Measurements from ENCODE around the gene ENAH.

ENAH gene

GRCh38 chr1:225601902-225602589 lies 50.9 kb downstream of the ENAH start:
- no peak for DNase-seq

DNA sequence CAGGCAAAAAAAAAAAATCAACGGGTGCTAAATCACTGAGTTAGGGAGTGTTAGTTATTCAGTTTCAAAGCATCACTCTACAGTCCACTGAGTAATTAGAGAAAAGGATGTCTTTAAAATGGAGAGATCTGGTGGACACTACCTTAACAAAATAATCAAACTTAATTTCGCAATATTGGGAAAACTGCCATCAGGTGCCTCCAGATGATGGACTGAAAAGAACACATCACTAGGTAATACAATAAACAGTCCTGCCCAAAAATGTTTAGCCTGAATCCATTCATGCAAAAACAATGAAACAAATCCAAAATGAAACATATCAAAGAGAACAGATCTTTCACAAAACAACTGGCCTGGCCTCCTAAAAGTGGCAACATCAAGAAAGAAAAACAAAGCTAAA lies 54.1 kb downstream of the ENAH start:
- no peak for DNase-seq

- DNase-seq: no peak
Measured at GRCh38 chr1:225597926-225598575, 54.9 kb downstream of the ENAH start.

GRCh38 chr1:225596736-225597135 lies 56.2 kb downstream of the ENAH start:
- DNase-seq: no peak

DNA sequence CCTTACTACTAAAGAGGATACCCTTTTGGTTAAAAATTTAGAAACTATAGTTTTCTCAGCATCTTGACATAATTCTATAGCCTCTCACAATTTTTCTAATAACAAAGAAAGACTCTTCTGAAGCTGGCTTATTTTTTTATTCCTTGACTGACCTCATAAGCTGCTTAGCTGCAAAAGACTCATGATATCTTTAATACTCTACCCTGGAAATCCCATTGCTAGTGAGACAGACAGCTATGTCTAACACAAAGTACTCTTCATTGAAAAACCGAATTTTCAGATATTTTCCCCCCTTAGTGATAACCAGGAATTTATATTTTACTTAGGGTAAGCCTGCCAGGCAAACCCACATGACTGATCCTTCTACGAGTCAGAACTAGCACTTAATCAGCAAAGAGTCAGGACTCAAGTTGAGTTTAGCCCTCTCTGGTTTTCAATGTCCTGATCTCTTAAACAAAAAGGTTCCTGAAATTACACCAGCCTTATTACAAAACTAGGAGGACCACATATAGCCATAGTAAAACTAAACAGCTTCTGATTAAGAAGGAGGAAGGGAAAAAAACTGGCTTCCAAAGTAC lies 56.9 kb downstream of the ENAH start:
- no peak for DNase-seq

DNA sequence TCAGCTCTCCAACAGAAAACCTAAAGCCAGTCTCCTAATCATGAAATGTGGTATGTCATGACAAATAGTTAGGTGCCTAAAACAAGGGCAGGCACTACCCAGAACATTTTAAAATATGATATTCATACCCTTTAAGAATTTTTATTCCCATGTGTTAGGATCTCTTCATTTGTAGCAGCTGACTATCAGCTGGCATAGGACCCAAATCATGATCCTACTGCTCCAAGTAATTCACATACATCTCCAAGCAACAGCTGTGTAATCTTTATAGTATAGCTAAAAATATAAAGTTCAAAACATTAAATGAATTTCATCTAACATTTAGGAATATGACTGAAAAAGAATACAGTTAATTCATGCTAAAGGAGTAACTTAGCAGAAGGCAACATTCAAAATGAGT lies 57.5 kb downstream of the ENAH start:
- no peak for DNase-seq

- no peak for DNase-seq
Measured at GRCh38 chr1:225593414-225593813, 59.5 kb downstream of the ENAH start.

- DNase-seq: no peak
Measured at GRCh38 chr1:225592362-225593025, 60.4 kb downstream of the ENAH start.

DNA sequence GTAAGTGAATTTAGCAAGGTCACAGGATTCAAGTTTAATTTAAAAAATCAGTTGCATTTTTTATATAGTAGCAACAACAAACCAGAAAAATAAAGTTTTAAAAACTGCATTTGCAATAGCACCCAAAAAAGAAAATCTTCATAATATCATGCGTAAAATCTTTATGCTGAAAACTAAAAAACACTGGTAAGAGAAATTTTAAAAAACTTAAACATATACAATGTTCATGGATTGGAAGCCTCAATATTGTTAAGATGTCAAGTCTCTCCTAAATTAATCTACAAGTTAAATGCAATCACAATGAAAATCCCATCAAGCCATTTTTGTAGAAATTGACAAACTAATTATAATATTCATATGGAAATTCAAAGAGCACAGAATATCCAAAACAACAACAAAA lies 65.6 kb downstream of the ENAH start:
- DNase-seq: no peak

DNA sequence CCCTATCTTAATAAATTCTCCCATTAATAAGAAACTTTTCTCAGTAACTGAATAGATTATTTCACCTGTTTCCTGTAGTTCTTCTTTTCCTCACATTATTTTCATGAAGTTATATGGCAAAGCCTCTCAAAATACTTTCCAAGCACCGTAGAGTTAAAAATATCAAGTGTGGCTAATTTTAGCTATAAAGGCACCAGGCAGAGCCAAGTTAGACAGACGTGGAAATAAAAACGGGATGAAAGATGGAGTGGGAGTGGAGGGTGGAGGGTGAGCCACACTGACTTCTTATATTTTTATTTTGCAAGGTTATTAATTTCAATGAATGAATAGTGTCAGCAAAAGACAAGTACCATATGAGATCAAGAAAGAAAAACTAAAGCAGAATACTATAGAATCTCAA lies 71.7 kb downstream of the ENAH start:
- DNase-seq: no peak

- no peak for DNase-seq
Measured at GRCh38 chr1:225580238-225581099, 72.5 kb downstream of the ENAH start.

DNA sequence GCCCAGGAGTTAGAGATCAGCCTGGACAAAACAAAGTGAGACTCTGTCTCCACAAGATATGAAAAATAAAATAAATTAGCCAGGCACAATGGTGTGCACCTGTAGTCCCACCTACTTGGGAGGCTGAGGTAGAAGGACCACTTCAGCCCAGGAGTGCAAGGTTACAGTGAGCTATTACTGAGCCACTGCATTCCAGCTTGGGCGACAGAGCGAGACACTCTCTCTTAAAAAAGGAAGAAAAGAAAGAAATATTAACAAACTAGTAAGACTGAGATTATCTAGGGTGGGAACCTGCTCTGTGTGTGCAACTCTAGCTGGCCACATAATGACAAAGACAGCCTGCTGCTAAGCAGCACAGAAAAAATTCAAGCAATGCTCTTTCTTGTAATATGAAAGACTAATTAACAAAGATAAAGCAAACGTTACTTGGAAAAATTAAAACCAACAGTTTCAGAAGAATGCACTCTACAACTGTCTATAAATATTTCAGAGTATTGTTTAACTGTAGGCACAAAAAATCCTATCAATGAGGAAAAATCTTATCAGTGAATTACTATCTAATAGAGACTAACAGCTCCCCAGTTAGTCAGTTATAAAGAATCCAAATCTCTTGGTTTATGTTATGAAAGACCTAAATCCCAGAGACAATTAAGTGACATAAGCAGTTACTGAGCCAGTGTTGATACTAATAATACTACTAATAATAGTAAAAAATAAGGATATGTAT lies 74.5 kb downstream of the ENAH start:
- DNase-seq: peak; percentile 5

DNA sequence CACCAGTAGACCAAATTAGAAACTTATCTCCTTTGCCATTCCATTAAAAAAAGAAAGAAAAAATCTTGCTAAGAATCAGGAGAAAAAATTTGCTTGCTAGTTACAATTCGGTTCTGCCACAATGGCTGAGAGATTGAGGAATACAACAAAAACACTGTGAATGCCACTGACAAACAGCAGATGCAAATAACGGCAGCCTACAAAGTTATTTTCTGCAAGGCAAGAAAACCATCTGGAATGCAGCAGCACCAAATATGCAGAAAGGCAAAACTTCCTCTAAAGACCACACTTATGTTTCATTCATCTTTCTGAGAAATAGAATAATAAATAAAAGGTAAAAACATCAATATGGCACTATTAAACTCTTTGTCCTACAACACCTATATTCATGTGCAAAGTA lies 75.7 kb downstream of the ENAH start:
- no peak for DNase-seq

DNA sequence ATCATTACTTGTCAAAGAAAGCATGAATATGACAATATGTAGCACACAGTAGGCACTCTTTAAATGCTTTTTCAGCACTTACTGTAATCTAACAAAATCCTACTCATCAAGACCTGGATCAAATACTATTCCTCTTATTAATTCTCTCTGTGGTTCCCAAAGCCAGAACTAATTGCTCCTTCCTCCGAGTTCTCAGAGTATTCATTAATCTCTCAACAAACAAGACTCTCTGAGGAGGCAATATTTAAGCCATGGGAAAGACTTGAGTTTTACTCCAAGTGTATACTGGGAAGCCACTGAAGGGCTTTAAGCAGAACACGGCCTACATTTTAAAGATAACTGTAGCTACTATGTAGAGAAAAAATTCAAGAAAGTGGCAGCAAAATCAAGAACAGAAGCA lies 79.7 kb downstream of the ENAH start:
- DNase-seq: no peak

GRCh38 chr1:225572422-225572821 lies 80.5 kb downstream of the ENAH start:
- no peak for DNase-seq

- DNase-seq: no peak
Measured at GRCh38 chr1:225567789-225568188, 85.1 kb downstream of the ENAH start.

DNA sequence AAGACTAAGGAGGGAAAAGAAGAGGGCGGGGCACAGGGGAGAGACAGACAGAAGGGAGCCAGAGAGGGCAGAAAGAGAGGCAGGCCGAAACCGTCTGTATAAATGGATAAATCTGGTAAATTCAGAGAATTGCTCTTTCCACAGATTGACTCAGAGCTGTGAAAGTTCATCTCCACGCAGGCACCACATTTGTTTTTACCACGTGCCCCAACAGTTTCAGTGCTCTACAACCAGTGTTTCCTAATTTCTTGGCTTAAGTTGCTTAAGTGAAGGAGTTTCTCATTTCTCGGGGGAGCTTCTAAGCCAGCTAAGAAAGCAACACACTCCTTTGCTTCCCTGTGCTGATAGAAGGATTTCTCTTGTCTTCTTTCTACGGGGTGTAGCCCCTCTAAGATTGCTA lies 87.1 kb downstream of the ENAH start:
- DNase-seq: no peak

- DNase-seq: no peak
Measured at GRCh38 chr1:225561675-225562074, 91.2 kb downstream of the ENAH start.

DNA sequence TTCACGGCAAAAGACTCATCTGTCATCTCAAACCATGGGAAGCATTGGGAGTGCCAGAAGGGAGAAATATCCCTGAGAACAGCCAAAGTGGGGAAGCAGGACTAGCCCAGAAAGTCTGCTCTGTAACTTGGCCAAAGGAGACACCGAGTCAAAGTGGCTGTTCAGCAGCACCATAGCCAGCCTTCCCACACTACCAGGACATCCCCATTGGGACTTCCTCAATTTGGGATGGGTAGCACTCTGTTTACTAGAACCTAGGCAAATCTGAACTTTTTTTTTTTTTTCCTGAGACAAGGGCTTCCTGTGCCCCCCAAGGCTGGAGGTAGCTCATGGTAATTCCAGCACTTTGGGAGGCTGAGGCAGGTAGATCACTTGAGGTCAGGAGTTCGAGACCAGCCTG lies 93.0 kb downstream of the ENAH start:
- DNase-seq: no peak

GRCh38 chr1:225559326-225559725 lies 93.6 kb downstream of the ENAH start:
- DNase-seq: no peak

DNA sequence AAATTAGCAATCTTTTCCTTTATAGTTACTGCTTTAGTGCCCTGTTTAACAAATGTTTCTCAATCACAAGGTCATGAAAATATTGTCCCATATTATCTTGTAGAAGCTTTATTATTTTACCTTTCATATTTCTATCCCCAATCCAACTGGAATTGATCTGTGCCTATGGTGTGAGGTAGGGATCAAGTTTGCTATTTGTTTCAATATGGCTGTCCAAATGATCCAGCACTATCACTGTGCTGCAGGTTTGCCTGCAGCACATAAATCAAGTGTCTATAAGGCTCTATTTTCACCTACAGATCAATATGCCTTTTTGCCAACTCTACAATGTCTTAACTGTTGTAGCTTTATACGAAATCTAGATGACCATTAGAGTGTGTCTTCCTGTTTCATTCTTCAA lies 96.2 kb downstream of the ENAH start:
- no peak for DNase-seq

- no peak for DNase-seq
Measured at GRCh38 chr1:225555821-225556220, 97.1 kb downstream of the ENAH start.
